Measurements from ENCODE around the gene TMEM141. TPM values are rescaled to one million over a fixed set of nuclear protein-coding genes. Genes with fewer than 3 reads are reported as not detected.

The TMEM141 gene
- total and polyA plus RNA-seq, 2 of the 8 experiments (the other 6 are each of a cell fraction or from before 2014, with no cell fraction given), result 51.1 to 137 TPM

DNA sequence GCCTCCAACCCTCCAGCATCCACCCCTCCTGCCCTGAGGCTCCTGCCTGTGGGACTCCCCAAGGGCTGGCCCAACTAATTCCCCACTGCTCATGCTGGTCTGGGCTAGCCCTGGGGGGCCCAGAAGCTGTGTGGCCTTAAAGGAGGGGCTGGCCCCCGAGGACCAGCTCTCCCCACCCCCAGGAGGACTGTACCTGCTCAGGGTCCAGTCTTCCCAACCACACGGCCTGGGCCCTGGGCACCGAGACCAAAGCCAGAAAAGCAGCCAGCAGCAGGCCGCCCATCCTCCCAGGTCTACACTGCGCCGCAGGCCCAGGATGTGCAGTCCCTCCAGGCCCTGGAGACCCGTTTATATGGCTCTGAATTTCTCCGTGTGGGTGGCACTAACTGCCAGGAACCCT lies 42.9 kb upstream of the TMEM141 start, which contains the start of gene LCN6:
Gene LCN6, minus strand, starts transcription at position 325 of the 400 bp plus-strand sequence. Its CDS starts 42 bp downstream, at position 283.
- Histone ChIP-seq H3K23me2 (ENCODE audit: low read depth, low read length) (no peaks in the 10 kb centered on the region; the same call in 1 of the 2 replicates), H2BK120ac (replicated peaks; ENCODE audit: low read depth, low read length) (no peak within 1 kb of the TSS), H4K20me1 (replicated peaks in 1 of 2; ENCODE audit: control insufficient read depth in 1 of 2, insufficient read depth in 2 of 2, low read length in 2 of 2) (no peaks in the 10 kb centered on the region), H3K4me3 (ENCODE audit: extremely low read depth in 1 of 4, insufficient read depth in 2 of 4, low read depth in 3 of 4, low read length in 4 of 4) (no peak within 1 kb of the TSS), H4K8ac (ENCODE audit: extremely low read depth, insufficient read depth, low read length) (0 out of 2 replicates have a peak within 1 kb of the TSS, but pooled peaks have one; percentile 3), H3K4me1 (replicated peaks in 1 of 4; ENCODE audit: control insufficient read depth in 3 of 4, insufficient read depth in 4 of 4, low read length in 3 of 4) (peaks cover 0 to 3% (median under 1%) of the 10 kb centered on the region in 4 experiments; a peak in 2 of 7 replicates), H3K56ac (replicated peaks; ENCODE audit: insufficient read length, low read depth, low read length) (no peak within 1 kb of the TSS), H4K91ac (replicated peaks; ENCODE audit: insufficient read length, low read length) (peak within 1 kb of the TSS; percentile 54), H3K36me3 (ENCODE audit: control insufficient read depth in 2 of 4, insufficient read depth in 4 of 4, low read length in 3 of 4) (no peaks in the 10 kb centered on the region), H3K18ac (ENCODE audit: extremely low read depth, low read length) (no peak within 1 kb of the TSS), H2BK20ac (ENCODE audit: low read length) (no peak within 1 kb of the TSS), H4K5ac (ENCODE audit: insufficient read length, low read depth, low read length) (no peak within 1 kb of the TSS), H3K4me2 (ENCODE audit: insufficient read depth in 1 of 2, low read depth in 2 of 2, low read length in 2 of 2) (no peak within 1 kb of the TSS), H2BK5ac (ENCODE audit: low read depth, low read length) (no peak within 1 kb of the TSS), H3K27ac (ENCODE audit: low read depth, low read length) (no peak within 1 kb of the TSS), H3K14ac (ENCODE audit: insufficient read length) (no peak within 1 kb of the TSS), H3K23ac (ENCODE audit: insufficient read length) (no peak within 1 kb of the TSS), H3K79me2 (ENCODE audit: control insufficient read depth in 1 of 2, insufficient read depth in 2 of 2, low read length in 2 of 2) (no peaks in the 10 kb centered on the region), H2BK12ac (ENCODE audit: low read depth, low read length) (0 out of 2 replicates have a peak within 1 kb of the TSS, but pooled peaks have one; percentile 17), H2AFZ (ENCODE audit: low read length) (no peak within 1 kb of the TSS), H2AK5ac (ENCODE audit: low read depth, low read length) (no peak within 1 kb of the TSS), H3K4ac (replicated peaks; ENCODE audit: insufficient read length, low read depth, low read length) (no peak within 1 kb of the TSS), H3K27me3 (replicated peaks in 1 of 4; ENCODE audit: control insufficient read depth in 3 of 4, extremely low read depth in 1 of 4, insufficient read depth in 3 of 4, low read length in 3 of 4) (no peaks in the 10 kb centered on the region), H3K79me1 (ENCODE audit: low read depth, low read length) (no peaks in the 10 kb centered on the region), H3K9ac (replicated peaks in 1 of 4; ENCODE audit: extremely low read depth in 1 of 4, low read depth in 3 of 4, low read length in 3 of 4) (no peak within 1 kb of the TSS), H3K9me3 (ENCODE audit: insufficient read depth in 2 of 2, low read depth in 1 of 2, low read length in 1 of 2) (peaks cover 3 to 6% of the 10 kb centered on the region in 2 experiments; a peak in 1 of 4 replicates), H2BK15ac (ENCODE audit: low read length) (no peak within 1 kb of the TSS; the same call in 1 of the 2 replicates)
- DNase-seq (ENCODE audit: low read depth in 1 of 2, low spot score in 2 of 2) (no peak), FAIRE-seq (no peak)
- WGBS, 2 experiments (ENCODE audit: extremely low coverage in 1 of 2, insufficient coverage in 1 of 2, insufficient read length in 1 of 2, insufficient replicate concordance in 2 of 2, low coverage in 1 of 2, low lambda C conversion rate in 2 of 2, missing lambda C conversion rate in 1 of 2), result 85% methylated on average over 8 of the region's 8 CpGs; no CpG with 5 or more reads in 1 of the 2 experiments
- CTCF ChIA-PET (ENCODE audit: partially characterized antibody), result interaction anchor here (1.7 to 2.7 kb wide), 3 partner anchors 10 to 77 kb away, joined by 4 to 9 read pairs (median 5); partner anchors contain the start of gene LCN8
- POLR2A ChIA-PET (ENCODE audit: partially characterized antibody), result interaction anchor here (11.7 kb wide), 1 partner anchor 18 kb away, joined by 137 read pairs; no protein-coding TSS in a partner anchor
- TF ChIP-seq TBP (IDR thresholded peaks at IDR 0.05; ENCODE audit: low read depth, low read length) (no peak), MAX (IDR thresholded peaks at IDR 0.05) (no peak), CBX8 (IDR thresholded peaks at IDR 0.05; ENCODE audit: borderline replicate concordance, low read depth, low read length) (no peak), BACH1 (IDR thresholded peaks at IDR 0.05; ENCODE audit: low read length) (no peak), CTBP2 (IDR thresholded peaks at IDR 0.05; ENCODE audit: borderline replicate concordance, insufficient read depth, insufficient read length, low read length) (no peak), POLR2A (IDR thresholded peaks at IDR 0.05; ENCODE audit: control extremely low read depth in 1 of 2, low read depth in 2 of 2, low read length in 2 of 2) (no peak), TCF12 (IDR thresholded peaks at IDR 0.05; ENCODE audit: low read depth, low read length) (no peak), SUZ12 (IDR thresholded peaks at IDR 0.05; ENCODE audit: low read length) (no peak), EZH2 (IDR thresholded peaks at IDR 0.05; ENCODE audit: low read depth, low read length, severe bottlenecking) (no peak), BRCA1 (IDR thresholded peaks at IDR 0.05; ENCODE audit: low read depth, low read length) (no peak), ZNF274 (IDR thresholded peaks at IDR 0.05; ENCODE audit: borderline replicate concordance, extremely low read depth, low read length) (no peak), SP1 (IDR thresholded peaks at IDR 0.05; ENCODE audit: low read depth, low read length) (no peak)
- TF ChIP-seq, protein P1, sequence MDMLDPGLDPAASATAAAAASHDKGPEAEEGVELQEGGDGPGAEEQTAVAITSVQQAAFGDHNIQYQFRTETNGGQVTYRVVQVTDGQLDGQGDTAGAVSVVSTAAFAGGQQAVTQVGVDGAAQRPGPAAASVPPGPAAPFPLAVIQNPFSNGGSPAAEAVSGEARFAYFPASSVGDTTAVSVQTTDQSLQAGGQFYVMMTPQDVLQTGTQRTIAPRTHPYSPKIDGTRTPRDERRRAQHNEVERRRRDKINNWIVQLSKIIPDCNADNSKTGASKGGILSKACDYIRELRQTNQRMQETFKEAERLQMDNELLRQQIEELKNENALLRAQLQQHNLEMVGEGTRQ (IDR thresholded peaks at IDR 0.05; ENCODE audit: low read length), result no peak

All from H1 (cell line).